ENCODE measurements around the gene N4BP3.

GRCh38 chr5:178162481-178162880 is 49.1 kb downstream of the N4BP3 start:
- TF ChIP-seq, protein P1, sequence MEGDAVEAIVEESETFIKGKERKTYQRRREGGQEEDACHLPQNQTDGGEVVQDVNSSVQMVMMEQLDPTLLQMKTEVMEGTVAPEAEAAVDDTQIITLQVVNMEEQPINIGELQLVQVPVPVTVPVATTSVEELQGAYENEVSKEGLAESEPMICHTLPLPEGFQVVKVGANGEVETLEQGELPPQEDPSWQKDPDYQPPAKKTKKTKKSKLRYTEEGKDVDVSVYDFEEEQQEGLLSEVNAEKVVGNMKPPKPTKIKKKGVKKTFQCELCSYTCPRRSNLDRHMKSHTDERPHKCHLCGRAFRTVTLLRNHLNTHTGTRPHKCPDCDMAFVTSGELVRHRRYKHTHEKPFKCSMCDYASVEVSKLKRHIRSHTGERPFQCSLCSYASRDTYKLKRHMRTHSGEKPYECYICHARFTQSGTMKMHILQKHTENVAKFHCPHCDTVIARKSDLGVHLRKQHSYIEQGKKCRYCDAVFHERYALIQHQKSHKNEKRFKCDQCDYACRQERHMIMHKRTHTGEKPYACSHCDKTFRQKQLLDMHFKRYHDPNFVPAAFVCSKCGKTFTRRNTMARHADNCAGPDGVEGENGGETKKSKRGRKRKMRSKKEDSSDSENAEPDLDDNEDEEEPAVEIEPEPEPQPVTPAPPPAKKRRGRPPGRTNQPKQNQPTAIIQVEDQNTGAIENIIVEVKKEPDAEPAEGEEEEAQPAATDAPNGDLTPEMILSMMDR (IDR thresholded peaks at IDR 0.05; ENCODE audit: low read length): no peak
- no peak for TF ChIP-seq EZH2 (optimal IDR thresholded peaks at IDR 0.05; ENCODE audit: low read depth, low read length)
